KBM-7 (cell line): ENCODE results near the gene PDS5A.
"Not testable (repeated sequence)": the region's sequence is repeated elsewhere in the genome, so short reads cannot be mapped to it uniquely, and the experiment has no call there.

ENCODE experiments used
- DNase-seq: peaks from one replicate; pipeline ENCODE4 v3.0.0-alpha.2; 2015
- in situ Hi-C: fragments of 300-500 bp; cut with MboI; formaldehyde crosslinking; loops from 2 replicates; pipeline ENCODE4 v1.14.3; 2020; ENCODE audit warnings: low sequenced_read_pairs, low pct_unique_long_range_greater_than_20kb, mixed read lengths

The PDS5A gene

DNA sequence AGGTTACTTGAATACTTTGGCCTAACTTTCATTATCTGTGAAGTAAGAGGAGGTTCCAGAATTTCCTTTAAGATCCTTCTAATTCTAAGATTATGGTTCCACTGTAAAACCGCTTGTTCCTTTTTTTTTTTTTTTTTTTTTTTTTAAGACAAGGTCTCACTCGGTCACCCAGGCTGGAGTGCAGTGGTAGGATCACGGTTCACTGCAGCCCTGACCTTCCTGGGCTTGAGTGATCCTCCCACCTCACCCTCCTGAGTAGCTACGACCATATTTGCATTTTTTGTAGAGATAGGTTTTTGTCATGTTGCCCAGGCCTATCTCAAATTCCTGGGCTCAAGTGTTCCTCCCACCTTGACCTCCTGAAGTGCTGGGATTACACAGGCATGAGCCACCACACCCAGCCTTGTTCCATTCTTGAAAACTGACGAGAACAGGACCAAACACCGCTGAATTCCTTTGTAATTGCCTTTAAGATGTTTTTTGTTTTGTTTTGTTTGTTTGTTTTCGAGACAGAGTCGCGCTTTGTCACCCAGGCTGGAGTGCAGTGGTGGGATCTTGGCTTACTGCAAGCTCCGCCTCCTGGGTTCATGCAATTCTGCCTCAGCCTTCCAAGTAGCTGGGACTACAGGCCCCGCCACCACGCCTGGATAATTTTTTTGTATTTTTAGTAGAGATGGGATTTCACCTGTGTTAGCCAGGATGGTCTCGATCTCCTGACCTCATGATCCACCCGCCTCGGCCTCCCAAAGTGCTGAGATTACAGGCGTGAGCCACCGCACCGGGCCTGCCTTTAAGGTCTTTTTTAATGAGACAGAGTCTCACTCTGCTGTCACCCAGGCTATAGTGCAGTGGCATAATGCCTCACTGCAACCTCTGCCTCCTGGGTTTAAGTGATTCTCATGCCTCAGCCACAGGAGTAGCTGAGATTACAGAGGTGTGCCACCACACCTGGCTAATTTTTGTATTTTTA, 6.8 kb downstream of the PDS5A start:
- in situ Hi-C loops: no loop called here
- DNase-seq: peak; percentile 82

DNA sequence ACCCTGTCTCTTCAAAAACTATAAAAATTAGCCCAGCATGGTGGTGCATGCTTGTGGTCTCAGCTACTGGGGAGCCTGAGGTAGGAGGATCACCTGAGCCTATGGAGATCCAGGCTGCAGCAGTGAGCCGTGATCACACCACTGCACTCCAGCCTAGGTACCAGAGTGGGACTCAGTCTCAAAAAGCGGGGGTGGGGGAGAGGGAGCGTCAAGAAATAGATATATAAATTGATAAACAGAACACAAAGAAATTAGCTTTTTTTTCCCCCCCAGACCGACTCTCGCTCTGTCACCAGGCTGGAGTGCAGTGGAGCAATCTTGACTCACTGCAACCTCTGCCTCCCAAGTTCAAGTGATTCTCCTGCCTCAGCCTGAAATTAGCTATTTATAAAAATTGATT, 14.1 kb downstream of the PDS5A start:
- no peak for DNase-seq

DNA sequence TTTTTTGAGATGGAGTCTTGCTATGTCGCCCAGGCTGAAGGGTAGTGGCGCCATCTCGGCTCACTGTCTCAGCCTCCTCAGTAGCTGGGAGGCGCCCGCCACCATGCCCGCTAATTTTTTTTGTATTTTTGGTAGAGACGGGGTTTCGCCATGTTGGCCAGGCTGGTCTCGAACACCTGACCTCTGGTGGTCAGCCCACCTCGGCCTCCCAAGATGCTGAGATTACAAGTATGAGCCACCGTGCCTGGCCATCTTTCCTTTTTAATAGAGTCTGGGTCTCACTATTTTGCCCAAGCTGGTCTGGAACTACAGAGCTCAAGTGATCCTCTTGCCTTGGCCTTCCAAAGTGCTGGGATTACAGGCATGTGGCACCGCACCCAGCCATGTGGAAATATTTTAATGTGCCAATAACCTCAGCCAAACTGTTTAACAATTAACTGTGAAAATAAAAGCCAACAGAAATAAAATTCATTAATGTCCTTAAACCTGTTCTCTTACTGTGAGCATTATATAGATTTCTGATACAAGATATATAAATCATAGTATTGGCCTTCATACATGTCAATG, 16.3 kb downstream of the PDS5A start:
- in situ Hi-C loops: no loop called here
- no peak for DNase-seq

More for the DNA sequence above, 14.1 kb downstream of the PDS5A start:
- in situ Hi-C loops: no loop called here

DNA sequence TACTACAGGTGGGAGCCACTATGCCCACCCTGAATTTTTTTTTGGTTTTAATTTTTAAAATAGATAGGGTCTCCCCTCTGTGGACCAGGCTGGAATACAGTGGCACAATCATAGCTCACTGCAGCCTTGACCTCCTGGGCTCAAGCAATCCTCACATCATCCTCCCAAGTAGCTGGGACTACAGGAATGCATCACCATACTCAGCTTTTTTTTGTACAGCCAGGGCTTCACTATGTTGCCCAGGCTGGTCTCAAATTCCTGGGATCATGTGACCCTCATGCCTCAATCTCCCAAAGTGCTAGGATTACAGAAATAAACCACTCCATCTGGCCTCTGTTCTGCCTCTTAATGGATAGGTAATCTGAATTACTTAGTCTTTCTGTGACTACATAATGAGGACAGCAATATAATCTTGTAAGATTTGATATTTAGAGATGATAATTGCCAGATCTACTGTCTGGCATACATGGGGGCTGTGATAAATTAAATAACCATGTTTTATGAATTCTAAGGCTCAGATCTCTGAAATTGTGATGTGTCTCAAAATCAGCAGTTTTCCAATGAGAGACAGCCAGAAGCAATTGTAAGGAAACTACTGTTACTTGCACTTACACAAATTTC, 26.7 kb downstream of the PDS5A start:
- no peak for DNase-seq
- in situ Hi-C loops: no loop called here

DNA sequence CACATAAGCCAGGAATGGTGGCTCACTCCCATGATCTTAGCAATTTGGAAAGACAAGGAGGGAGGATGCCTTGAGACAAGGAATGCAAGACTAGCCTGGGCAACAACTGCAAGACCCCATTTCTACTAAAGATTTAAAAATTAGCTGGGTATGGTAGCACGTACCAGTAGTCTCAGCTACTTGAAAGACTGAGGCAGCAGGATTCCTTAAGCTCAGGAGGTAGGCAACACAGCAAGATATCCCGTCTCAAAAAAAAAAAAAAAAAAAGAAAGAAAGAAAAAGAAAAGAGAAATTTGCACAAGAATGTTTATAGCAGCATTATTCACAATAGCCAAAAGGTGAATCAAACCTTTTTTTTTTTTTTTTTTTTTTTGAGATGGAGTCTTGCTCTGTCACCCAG, 29.7 kb downstream of the PDS5A start:
- in situ Hi-C loops: no loop called here
- no peak for DNase-seq

DNA sequence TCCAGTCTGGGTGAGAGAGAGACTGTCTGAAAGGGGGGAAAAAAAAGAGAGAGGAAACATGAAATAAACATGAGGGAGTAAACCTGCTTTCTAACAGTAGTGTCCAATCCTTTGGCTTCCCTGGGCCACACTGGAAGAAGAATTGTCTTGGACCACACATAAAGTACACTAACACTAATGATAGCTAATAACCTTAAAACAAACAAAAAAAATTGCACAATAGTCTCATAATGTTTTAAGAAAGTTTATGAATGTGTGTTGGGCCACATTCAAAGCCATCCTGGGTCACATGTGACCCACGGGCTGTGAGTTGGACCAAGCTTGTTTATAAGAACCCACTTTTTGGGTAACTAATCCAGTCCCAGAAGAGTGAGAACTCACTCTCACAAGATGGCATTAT, 30.3 kb downstream of the PDS5A start:
- in situ Hi-C loops: no loop called here
- no peak for DNase-seq

DNA sequence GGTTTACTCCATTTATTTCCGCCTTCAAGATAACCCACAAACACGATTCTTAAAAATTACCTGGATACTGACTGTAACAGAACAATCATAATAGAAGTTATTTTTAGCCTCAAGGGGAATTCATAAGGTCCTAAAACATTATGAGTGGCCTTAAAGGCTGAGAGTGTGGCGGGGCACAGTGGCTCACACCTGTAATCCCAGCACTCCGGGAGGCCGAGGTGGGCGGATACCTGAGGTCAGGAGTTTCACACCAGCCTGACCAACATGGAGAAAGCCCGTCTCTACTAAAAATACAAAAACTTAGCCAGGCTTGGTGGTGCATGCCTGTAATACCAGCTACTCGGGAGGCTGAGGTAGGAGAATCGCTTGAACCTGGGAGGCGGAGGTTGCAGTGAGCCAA, 33.5 kb downstream of the PDS5A start:
- in situ Hi-C loops, DNase-seq: not testable (repeated sequence)

DNA sequence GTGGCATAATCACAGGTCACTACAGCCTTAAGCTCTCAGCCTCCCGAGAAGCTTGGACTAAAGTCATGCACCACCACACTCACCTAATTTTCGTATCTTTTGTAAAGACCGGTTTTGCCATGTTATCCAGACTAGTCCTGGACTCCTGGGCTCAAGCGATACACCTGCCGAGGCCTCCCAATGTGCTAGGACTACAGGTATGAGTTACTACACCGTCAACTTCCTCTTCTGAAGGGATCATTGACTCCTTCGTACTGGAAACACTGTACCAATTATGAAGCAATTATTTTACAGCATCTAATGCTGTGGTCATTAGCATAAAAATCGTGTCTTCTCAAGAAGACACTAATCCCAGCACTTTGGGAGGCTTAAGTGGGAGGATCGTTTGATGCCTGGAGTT, 35.2 kb downstream of the PDS5A start:
- in situ Hi-C loops: no loop called here
- DNase-seq: no peak

DNA sequence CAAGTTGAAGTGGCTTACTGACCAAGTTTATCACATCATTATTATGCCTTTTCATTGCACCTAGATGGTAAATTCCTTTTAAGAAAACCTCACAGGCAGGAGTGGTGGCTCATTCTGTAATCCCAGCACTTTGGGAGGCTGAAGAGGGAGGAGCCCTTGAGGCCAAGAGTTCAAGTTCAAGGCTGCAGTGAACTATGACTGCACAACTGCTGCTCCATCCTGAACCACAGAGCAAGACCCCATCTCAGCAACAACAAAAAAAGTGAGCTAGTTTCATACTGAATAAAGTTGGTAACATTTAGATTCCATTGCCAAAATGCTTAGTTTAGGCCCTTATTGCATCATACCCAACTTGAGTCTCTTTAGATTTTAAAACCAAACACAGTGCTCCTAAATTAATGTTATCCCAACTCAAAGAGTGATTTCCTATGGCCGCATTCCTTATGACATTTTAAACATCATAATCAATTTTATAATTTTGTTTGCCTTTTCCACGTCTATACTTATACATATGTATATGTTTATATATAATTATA, 36.0 kb downstream of the PDS5A start:
- DNase-seq: no peak
- in situ Hi-C loops: no loop called here

DNA sequence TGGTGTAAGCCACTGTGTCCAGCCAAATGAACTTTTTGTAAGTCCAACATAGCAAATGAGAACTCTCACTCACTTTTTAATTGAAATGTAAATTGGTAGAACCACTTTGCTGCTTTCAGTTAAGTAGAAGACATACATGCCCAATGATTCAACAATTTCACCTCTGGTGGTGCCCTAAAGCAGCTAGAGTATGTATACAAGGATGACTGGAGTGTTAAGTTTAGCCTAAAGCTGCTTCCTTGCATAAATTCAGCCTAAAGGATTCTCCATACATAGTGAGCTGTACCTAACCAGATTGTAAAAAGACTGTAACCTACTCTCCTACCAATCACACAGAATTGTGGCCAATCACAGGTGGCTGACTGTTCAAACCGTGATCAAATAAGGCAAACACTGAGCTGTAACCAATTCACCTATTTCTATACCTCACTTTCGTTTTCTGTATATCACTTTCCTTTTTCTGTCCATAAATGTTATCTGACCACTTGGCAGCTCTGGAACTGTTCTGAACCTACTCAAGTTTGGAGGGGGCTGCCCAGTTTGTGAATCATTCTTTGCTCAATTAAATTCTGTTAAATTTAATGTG, 39.9 kb downstream of the PDS5A start:
- DNase-seq: no peak
- in situ Hi-C loops: no loop called here

DNA sequence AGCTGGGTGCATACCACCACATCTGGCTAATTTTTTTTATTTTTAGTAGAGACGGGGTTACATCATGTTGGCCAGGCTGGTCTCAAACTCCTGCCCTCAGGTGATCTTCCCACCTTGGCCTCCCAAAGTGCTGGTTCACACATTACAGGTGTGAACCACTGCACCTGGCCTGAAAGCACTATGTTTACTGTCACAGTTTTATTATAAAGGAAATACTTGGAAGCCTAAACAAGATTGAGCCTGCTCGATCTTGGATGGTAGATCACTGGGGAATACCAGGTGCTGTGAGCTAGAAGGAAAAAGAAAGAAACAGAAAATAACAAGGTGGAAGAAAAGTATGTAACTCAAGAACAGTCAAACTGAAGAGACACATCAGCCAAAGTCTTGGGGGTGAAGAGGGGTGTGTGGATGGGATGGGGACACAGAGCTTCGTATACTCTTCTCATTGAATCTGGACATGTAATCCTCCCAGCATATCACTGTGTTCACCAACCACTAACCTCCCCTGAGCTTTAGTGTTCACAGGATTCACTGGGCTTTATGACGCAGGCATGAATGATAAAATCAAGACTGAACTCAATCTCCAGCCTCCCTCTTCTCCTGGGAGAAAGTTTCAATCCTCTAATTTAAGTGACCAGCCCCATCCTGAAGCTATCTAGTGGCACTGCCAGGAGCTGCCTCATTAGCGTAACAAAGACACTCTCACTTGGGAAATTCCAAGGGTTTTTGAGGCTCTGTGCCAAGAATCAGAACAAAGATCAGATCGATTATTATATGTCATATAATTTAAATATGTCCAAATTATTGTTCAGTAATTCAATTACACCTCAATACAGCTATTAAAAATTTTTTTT, 40.9 kb downstream of the PDS5A start:
- in situ Hi-C loops: no loop called here
- no peak for DNase-seq

DNA sequence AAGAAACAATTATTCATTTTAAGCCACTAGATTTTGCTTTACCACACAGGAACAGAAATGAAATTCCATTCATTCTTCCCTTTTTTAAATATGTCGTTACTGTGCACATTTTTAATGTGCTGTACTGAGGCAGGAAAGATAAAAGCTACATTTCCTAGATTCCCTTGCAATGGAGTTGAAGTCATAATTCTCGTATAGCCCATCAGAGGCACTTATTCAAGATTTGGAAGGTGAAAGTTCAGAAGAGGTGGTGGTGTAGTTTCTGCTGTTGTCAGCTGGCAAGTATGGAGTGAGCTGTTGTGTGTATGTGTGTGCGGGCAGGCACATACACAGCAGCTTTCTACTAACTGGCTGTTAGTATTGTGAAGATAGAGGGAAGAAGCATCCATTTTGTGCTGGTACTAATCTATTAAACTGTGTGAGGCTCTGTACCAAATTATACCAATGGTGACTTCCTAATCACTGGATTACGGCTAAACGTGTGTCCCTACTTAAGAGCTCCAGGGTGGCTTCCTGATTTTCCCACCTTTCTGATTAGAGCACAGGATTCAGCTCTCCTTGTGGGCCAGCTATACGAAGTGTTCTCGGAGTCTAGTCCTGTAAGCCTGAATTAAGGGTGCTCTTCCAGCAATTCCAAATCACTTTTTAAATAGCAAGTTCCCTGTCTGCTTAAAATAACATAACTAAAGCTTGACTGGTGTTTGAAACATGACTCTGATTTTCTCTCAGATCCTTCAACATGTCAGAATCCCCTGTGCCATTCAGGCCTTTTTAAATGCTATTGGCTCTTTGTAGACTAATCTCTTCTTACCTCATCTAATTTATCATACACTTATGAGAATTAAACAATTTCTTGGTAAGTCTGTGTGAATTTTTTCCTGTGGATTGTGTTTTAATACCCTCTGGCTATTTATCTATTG, 43.8 kb downstream of the PDS5A start:
- DNase-seq: no peak
- in situ Hi-C loops: no loop called here

DNA sequence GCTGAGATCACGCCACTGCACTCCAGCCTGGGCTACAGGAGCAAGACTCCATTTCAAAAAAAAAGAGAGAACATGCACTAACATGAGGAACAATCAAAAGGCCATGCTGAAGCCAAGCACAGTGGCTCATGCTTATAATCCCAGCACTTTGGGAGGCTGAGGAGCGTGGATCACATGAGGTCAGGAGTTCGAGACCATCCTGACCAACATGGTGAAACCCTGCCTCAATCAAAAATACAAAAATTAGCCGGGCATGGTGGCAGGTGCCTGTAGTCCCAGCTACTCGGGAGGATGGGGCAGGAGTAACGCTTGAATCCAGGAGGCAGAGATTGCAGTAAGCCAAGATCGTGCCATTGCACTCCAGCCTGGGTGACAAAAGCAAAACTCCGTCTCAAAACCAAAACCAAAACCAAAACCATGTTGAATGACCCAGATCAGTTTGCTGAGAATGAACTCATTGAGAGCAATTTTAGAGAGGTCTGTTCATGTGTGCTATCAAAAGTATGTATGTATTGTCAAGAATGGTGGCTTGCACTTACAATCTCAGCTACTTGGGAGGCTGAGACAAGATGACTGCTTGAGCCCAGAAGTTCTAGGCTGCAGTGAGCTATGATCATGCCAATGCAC, 44.8 kb downstream of the PDS5A start:
- in situ Hi-C loops: no loop called here
- no peak for DNase-seq

DNA sequence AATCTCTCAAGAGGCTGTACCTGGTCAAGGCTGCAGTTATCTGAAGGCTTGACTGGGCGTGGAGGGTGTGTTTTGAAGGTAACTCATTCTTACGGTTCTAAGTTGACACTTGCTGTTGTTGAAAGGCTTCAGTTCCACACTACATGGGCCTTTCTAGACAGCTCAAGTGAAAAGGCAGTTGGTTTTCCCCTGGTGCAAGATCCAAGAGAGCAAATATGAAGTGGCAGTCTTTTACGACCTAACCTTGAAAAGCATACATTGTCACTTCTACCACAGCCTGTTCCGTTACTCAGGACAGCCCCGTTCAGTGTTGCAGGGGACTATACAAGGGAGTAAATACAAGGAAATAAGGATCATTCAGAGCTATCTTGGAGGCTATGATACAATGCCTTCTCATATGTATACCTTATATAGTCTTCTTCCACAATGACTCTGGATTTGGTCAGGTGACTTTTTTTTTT, 46.2 kb downstream of the PDS5A start:
- DNase-seq: no peak
- in situ Hi-C loops: no loop called here

DNA sequence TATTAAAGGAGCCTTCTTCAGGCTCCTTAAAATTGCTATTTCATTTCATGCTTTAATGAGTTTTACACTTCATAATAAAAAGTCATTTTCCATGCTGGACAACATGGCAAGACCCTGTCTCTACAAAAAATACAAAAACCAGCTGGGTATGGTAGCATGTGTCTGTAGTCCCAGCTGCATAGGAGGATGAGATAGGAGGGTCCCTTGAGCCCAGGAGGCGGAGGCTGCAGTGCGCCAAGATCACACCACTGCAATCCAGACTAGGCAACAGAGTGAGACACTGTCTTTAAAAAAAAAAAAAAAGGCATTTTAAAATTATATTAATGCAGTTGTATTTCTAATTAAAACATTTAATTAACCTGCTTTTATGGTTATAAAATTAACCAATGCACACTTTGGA, 49.2 kb downstream of the PDS5A start:
- in situ Hi-C loops: no loop called here
- DNase-seq: no peak

DNA sequence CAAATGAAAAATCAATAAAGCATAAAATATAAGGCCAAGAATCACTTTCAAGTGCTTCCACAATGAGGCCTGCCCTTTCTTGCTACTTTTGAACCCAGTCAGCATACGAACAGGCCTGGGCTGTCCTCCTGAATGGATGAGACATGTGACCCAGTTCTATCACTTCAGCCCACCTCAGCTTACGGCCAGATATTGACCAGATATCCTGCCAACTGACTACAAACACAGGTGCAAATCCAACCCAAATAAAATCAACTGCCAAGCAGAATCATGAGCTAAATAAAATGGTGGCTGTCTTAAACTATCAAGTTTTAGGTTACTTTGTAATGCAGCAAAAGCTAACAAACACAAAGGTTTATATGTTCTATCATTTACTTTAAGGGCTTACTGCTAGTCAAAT, 53.7 kb downstream of the PDS5A start:
- no peak for DNase-seq
- in situ Hi-C loops: no loop called here

DNA sequence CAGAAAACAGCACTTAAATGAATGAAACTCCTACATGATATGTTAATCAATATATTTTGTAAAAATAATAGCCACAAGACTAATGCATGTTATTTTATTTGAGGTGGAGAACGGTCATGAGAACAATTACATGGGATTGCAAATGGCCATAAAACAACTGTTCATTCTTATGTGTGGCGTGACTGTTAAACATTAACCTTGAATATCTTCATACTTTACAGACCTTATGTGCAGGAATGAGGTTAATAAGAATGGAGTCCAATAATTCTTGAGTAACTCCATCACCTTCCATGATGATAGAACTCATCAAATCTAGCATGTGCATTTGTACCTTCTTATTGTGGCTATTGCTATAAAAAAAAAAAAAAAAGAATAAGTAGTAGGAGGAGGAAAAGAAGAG, 55.3 kb downstream of the PDS5A start:
- in situ Hi-C loops: no loop called here
- DNase-seq: no peak
